ENCODE measurements around the gene MYO15B.
"Not testable (repeated sequence)": the region's sequence is repeated elsewhere in the genome, so short reads cannot be mapped to it uniquely, and the experiment has no call there.

Gene MYO15B

DNA sequence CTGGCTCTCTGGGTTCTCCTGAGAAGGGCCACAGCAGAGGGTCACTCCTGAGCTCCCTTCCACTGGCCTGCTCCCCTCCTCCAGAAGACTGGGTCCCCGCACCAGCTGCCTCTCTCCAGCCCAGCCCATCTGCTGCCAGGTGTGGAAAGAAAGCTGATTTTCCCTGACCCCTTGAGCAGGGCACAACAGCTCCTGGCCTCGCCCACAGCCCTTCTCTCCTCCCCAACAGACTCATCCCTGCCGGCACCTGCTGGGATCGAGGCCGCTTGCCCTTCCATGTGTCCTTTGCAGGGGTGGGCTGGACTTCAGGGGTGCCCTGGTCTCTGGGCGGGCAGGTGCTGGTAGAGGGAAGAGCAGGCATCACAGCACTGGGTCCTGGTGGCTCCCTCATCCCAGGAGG is 40.8 kb downstream of the MYO15B start:
- no peak for DNase-seq

DNA sequence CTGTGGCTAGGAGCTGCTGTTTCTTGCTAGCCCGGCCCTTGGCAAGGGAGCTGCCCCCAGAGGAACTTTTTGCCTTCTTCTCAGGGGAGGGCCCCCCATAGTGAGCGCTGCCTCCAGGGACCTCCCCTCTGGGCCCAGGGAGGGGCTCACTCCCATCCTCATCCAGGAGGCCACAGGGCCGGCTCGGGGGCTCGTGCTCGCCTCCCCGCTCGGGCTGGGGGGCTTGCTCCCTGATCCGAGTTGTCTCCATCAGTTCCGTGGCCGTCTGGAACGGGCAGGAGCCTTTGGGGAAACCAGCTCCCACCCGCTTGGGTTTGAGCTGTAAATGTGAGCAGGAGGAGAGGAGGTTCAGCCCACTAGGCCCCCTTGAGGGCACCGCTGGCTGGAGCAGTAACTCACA is 41.6 kb downstream of the MYO15B start:
- no peak for DNase-seq

DNA sequence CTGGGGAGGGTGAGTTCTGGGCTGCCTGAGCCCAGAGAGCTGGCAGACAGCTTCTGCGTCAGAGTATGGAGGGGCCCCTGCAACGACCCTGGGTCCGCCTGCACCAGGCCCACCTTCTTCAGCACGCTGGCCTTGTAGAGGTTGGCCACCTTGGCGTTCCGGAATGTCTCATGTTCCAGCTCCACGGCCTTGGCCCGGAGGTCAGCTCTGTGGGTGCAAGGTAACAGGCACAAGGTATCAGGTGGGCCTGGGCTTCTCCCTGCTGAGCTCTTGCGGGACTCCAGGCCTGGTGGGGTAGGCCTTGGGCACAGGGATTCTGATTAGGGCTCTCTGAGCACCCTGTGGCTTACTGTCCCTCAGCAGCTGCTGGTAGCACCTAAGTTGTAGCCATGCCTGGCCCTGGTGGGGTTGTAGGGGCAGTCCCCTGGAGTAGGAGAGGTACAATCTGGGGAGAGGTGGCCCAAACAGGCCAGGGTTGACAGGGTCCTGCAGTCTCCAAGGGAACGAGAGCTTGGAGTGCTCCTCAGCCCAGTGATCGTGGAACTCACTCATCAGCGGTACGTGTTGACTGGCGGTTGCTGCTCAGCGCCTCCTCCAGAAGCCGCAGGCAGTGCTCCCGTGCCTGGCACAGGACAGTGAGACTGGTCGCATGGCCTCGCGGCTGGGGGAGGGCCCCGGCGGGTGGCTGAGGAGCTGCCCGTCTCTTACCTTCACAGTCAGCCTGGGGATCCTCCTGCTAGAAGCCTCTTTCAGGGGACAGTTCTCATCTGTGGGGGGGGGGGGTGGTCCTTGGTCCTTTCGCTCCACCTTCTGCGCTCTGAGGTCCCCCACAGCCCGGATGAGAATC is 42.7 kb downstream of the MYO15B start:
- DNase-seq, result no peak

DNA sequence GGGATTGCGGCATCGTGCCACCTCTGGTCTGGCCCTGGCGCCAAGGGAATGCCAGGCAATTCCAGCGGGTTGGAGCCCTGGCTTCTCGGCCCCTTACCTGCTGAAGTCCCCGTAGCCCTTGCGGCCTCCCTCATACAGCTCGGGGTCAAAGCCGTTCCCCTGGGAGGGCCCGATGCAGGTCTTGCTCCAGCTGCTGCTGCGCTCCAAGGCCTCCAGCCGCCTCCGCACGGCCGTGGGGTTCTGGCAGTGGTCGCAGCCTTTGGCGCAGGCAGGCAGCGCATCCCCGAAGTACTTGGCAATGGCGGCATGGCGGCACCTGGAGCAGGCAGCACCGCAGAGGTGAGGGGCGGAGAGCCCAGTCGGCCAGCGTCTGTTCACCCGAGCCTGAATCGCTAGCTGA is 43.8 kb downstream of the MYO15B start:
- no peak for DNase-seq

DNA sequence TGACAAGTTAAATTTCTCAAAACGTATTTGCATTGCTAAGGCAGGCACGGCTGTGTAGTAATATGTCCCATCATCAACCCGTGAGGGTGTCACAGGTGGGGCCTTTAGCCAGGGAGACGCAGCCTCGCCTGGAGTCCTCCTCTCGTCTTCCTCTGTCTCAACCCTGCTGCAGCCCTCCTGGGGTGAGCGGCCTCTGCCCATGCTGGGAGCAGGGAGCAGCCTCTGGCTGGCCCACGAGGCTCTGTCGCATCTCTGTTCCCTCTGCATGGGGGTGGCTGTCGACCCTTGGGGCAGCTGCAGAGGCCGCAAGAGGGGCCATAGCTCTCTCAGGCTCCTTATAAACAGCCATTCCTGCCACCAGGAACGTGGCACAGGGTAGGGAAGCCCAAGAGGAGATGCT is 44.8 kb downstream of the MYO15B start:
- DNase-seq, result no peak

DNA sequence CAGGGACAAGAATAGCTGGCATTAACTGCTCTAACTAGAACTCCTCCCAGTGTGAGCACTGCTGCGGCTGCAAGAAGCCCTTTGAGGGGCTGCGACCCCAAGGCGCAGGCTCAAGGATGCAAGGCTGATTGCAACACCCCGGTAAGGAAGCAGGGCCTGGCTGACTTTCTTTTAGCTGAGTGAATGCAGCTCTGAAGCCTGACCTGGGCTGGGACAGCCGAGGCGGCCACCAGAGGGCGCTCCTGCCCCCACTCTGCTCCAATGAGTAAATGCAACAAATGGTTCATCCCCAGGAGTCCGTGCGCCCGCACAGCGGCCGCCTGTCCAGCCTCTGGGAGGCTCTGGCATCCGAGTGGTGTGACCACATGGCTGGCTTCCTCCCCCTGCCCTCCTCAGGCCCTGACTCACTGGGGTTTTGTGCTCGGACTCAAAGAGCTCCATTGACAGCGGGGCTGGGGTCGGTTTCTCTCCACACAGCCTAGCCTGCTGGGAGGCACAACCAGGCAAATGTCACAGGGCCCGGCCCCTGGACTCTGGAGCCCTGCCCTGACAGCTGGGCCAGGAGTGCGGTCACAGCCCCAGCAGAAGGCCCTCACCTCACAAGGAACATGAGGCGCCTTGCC is 45.4 kb downstream of the MYO15B start, which contains the start of gene SMIM5:
SMIM5 (plus strand) TSS at position 572 of the 623 bp plus-strand sequence. CDS start 6,768 bp downstream, outside the sequence.
- peak; percentile 80 for DNase-seq

DNA sequence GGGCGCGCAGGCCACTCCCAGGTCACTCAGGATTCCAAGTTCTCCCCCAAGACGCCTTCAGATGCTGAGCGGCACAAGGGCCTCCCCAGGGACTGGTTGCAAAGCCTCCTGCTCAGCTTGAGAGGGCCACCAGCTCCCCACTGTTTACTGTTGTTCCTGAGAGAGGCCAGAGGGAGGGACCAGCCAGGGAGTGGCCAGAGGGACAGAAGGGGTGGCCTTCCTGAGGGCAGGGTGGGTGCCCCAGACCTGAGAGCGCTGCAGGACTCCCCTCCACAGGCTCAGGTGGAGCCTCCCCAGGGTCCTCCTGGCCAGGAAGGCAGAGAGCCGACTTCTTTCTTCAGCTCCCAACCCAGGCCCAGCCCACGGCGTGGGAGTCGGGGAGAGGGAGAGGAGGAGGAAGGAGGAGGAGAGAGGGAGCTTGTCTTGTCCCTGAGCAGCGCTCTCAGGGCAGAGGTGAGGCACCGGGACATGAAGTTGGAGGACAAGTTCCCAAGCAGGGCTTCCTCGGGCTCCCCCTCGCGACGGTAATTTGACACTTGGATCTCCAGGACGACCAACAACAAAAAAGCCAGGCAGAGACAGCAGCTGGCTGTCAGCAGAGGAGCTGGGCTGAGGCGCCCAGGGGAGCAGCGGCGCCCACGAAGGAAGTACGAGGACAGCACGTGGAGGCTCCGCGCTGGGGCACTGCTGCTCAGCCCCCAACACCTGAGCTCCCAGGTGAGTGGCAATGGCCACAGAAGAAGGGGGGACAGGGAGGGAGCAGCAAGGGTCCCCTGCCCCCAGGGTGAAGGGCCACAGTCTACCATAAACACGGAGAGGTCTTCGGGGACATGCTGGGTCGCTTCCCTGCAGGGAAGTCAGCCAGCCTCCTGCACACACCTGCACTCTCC is 46.1 kb downstream of the MYO15B start:
- DNase-seq, result peak; percentile 46

DNA sequence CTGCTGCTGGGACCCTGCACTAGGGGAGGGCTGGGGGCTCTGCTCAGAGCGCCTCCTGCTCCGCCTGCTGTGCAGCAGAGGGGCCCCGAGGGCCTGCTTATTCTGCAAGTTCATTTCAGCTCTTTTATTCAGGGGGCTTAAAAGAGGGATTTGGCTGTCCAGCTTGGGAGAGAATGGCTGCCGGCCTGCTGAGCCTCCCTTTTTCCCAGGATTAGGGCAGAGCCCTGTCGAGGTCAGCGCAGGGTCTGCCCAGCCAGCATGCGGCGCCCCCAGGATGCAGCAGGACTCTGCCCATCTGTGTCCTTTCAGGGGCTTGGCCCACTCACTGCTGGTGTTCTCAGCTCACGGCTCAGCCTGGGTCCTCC is 46.8 kb downstream of the MYO15B start:
- no peak for DNase-seq

DNA sequence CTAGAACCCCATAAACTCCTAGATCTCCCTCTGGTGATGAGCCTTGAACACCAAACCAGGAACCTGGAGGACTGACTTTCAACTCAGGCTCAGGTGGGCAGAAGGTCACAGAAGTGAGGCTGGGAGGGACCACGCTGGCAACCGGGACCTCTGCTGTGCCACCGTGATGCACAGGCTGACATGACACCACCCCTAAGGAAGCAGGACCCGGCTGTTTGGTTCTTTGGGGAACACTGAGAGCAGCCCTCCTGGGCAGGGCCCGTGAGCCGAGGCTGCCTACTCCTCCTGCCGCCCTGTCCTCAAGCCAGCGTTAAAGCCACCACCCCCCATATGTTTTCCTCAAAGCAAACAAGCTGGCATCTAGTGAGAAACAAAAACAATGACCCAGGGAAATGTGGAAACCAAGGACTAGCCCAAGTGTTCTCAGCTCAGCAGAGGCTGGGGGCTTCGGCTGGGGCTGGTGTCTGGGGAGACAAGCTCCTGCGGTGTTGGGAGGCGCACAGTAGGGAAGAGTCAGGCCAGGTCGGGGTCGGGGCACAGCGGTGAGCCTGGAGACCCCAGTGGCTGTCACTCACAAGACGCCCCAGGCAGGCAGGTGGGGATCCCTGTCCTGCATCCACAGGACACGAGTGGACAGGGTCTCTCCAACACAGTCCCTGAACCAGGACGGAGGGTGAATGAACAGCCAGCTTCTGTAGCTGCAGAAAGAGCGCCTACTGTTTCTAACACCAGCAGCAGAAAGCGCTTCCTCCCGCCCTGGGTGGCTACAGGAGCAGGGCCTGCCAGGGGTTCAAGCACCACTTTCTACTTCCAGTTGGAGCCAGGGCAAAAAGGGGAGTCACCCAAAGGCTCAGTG is 47.4 kb downstream of the MYO15B start:
- DNase-seq, result no peak

DNA sequence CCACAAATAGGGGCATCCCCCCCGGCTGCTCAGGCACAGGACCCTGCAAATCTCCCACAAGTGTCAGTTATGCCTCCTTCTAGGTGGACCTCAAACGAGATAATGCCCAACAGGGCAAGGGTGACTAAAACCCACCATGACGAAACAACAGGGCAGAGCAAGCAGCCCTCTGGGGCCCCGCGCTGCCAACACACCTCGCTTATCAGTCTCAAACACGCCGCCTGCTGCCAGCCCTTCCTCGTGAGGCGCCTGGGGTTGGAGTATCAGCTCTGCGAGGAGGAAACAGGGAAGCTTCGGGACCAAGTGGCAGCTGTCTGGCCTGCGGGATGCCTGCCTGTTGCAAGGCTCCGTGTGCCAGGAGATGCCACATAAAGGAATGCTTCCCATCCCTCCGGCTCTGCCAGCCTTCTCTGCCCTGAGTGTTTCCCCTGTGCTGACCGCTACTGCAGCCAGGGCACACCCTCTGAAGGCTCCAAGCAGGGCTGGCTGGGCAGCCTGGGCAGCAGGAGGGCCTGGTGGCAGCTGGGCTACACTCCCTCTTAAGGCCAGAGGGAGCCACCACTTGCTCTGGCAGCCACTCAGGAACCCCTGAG is 48.1 kb downstream of the MYO15B start:
- no peak for DNase-seq

DNA sequence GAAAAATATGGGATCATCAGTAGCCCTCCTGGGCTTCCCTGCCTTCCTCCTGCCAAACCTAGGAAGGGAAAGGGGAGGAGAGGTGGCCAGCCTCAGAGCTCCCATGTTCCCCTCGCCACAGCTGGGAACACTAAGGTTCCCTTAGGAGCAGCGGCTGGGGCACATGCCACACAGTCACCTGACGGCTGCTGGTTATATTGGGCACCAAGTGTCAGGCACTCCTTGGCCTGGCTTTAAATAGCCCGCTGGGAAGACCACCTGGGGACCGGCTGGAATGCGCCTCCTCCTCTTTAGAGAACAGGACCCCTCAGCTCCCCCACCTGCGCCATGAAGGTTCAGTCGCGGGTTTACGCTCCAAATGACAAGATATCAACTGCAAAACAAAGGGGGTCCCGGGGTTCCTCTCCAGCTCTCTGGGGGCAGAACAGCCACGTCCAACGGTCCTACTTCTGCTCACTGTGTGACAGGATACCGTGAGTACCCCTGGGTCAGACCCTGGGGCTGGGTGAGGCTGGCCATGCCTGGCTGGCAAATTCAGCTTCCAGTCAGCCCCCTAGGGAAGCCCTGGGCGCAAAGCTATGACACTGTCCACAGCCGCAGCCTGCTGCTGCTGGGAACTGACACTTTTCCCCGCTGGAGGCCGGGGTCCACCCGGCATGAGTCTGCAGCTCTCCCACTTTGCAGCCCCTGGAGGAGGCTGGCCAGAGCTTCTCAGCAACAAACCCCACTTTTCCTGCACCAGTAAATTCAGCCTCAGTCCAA is 49.0 kb downstream of the MYO15B start:
- DNase-seq, result no peak

DNA sequence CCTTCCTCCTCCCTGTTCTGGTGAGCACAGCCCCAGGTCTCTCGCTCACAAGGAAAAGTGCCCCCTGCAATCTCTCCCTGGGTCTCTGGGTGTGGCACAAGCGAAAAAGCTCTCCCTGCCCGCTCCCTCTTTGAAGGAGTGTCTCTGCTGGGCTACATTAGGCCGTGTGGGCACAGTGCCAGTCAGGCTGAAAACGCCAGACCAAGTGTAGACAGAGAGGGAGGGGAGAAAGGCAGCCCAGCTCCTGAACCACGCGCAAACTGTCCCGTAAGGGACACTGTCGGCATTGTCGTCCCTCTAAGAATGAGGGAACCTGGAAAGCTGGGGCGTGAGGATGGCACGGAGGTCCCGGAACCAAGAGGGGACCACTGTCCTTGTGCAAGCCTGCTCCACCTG is 49.5 kb downstream of the MYO15B start:
- DNase-seq, result no peak

DNA sequence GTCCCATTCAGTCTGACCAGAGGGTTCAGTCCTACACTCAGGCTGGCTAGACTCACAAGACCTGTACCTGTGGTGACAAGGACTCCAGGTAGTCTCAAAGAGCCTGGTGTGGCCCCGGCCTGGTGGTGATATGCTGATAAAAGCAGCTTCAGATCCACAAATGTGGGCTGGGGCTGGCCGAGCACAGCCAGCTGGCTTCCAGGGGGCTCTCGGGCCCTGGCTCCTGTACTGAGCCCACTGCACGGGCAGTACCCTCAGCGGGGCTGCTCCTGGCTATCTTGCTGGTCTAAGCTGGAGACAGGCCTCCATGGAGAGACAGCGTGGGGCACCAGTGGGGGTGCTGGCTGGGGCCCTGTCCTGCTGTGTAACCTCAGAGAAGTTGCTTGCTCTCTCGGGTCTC is 50.0 kb downstream of the MYO15B start:
- no peak for DNase-seq

DNA sequence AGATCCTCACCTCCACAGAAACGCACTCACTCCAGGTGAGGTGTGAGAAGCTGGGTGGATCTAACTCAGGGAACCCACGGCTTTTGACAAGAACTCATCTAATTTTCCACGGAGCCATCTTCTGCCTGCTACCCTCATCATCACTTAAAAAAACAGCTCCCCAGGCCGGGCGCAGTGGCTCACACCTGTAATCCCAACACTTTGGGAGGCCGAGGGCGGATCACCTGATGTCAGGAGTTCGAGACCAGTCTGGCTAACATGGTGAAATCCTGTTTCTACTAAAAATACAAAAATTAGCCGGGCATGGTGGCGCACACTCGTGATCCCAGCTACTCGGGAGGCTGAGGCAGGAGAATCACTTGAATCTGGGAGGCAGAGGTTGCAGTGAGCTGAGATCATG is 50.4 kb downstream of the MYO15B start:
- not testable (repeated sequence) for DNase-seq

DNA sequence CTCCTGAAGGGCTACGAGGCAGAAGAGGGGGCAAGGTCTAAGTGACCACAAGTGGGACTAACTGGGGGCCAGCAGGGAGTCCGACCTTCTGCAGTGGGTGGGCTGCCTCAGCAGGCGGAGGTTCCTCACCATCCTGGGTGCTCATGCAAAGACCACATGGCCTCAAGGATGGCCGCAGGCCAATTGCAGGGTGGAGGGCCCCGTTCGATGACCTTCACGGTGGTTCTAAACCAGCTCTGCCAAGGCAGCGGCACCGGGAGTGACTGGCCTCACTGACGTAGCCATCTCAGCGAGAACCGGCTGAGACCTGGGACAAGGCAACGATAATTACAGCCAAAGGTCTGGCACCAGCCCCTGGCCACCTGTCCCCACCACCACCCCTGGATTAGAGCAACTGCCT is 51.3 kb downstream of the MYO15B start:
- no peak for DNase-seq

DNA sequence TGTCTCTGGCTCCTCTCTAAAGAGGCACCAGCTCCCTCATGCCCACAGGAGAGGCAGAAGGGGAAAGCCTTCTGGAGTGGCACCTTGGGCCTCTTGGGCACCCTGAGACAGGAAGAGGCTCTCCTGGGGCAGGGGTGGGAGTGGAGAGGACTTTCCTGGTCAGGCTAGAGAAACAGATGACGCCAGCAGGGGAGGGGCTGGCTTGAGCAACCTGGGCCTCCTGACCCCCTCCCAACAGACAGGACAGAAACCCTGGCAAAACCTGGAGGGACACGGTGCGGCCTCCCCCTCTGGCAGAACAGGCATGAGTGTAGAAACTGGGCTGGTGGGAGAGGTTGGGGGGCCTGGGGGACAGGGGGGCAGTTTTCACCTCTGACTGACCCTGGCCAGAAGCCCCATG is 51.7 kb downstream of the MYO15B start:
- DNase-seq, result no peak

DNA sequence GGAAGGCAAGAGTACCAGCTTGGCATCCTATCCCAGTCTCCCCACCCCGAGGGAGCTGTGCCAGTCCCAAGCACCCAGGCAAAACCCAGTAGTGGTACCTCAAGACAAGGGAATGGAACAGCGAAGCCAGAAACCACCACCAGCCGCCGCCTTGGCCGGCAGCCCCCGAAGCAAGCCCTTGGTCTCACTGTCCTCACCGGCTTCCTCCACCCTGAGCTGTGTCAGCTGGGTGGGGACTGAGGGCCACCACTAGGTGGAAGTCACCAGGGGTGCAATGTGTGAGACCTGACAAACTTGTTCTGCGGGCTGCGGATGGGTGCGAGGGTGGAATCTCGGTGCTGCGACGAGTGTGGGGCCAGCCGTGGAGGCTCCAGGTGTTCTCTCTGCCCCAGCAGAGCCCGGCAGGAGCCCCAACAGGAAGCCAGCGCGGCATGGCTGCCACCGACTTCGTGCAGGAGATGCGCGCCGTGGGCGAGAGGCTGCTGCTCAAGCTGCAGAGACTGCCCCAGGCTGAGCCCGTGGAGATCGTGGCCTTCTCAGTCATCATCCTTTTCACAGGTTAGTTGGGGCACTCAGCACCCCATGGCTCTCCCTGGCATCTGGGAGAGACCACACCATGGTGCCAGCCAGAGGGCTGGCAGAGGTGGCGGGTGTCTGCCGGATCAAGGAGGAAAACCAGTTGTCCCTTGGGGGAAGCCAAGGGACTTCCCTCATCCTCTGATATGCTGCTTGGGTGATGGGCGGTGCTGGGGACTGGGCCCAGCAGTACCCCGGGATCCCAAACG is 52.4 kb downstream of the MYO15B start:
- DNase-seq, result no peak

DNA sequence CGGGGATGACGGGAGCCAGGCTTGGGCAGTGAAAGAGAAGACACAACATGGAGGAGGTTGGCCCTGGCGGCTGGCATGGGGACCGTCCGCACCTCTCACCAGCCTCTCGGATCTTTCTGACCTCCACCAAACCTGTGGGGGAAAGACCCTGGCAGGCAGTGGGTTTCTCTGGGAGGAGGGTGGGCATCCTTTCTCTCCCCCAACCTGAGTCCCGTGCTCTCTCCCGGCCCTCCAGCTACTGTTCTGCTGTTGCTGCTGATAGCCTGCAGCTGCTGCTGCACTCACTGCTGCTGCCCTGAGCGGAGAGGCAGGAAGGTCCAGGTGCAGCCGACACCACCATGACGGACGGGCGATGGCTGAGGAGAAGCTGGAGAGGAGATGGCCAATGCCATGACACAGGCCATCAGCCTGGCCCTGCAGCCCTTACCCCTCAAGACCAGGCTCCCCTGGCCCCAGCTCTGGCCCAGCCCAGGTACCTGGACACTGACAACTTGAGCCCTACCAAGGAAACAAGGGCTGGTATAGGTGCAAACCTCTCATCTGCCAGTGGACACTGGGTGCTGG is 53.0 kb downstream of the MYO15B start:
- DNase-seq, result no peak

DNA sequence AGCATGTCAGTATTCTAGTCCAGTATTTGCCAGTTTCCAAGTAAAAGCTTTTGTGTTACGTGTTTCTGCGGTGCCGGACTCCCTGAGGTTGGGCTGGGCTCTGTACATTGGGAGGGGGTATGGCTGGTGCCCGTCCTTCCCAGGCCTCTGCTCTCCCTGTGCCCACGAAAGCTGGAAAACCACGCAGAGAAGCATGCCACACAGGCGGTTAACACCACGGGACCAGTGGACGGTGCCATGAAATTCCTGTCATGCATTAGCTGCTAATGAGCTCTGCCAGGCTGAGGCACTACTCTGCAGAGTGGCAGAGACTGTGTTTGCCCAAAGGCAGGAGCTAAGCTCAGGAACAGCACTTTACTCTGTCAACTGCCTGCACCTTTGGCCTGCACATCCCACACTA is 53.7 kb downstream of the MYO15B start:
- no peak for DNase-seq

DNA sequence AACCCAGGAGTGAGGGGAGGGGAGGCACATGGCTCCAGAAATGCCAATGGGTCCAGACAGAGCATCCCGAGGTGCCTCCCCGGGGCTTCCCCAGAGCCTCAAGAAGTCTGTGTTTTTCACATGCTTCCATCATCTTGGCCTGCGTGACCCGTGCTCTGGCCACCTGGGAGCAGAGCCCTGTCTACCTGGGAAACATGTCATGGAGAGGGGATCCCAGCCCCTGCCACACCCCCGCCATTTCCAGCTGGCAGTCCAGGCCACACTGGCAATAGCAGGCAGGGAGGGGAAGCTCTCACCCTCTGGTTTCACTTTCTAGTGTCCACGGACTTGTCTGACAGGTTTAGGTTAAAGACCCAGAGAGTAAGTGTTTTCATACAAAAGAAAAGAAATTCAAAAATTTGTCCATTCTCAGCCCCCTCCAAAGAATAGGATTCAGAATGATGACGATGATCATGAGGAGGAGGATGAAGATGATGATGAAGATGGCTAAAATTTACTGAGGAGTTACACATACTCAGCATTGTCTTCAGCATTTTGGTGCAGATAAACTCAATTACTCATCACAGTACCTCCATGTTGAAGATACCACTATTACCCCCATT is 54.7 kb downstream of the MYO15B start:
- DNase-seq, result no peak

Data from CD4-positive, alpha-beta T cell treated with Interleukin-12 subunit alpha and Interleukin-12 subunit beta, for 1 hour (primary cell).